ENCODE measurements around the gene LRBA. TPM values are rescaled to one million over a fixed set of nuclear protein-coding genes. Genes with fewer than 3 reads are reported as not detected.

Gene LRBA
- total RNA-seq, 1 experiment from 2014 or later: 55.3 TPM

DNA sequence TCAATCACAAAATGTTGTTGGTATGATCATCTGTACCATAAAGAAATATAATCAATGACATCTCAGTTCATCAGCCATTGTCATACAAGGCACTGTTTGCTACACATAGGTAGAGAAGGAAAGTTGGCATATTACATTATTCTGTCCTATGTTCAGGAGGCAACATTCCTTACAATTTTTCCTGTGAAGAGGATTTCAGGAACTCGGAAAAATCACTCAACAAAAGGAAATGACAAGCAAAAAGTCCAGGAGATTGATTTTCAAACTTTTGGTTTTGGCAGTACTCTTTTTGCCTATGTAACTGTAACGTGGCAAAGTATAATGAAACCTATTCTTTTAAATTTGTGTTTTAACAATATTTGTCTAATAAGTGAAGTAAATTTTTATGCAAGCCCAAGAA is 301.8 kb downstream of the LRBA start:
- H3K4me3 Mint-ChIP-seq: no peak overlapping the region
- H3K79me2 ChIP-seq (ENCODE audit: insufficient read depth, low read length): no peaks in the 10 kb centered on the region
- H3K14ac ChIP-seq (ENCODE audit: insufficient read depth, low read length): no peak overlapping the region
- no peak overlapping the region for H4K8ac ChIP-seq (replicated peaks; ENCODE audit: insufficient read length, low read depth, low read length)
- no peak overlapping the region for H2BK5ac ChIP-seq (ENCODE audit: insufficient read length, low read length)
- no peaks in the 10 kb centered on the region for H3K36me3 Mint-ChIP-seq (ENCODE audit: insufficient read depth in 1 of 3, low read depth in 3 of 3)
- H2BK20ac ChIP-seq (ENCODE audit: low read depth, low read length, poor library complexity, severe bottlenecking): no peak overlapping the region
- no peaks in the 10 kb centered on the region for H3K79me1 ChIP-seq (ENCODE audit: insufficient read depth, low read depth, low read length, poor library complexity, severe bottlenecking)
- no peak overlapping the region for H3K23ac ChIP-seq (ENCODE audit: insufficient read length, low read depth, low read length)
- TF ChIP-seq, protein P1, sequence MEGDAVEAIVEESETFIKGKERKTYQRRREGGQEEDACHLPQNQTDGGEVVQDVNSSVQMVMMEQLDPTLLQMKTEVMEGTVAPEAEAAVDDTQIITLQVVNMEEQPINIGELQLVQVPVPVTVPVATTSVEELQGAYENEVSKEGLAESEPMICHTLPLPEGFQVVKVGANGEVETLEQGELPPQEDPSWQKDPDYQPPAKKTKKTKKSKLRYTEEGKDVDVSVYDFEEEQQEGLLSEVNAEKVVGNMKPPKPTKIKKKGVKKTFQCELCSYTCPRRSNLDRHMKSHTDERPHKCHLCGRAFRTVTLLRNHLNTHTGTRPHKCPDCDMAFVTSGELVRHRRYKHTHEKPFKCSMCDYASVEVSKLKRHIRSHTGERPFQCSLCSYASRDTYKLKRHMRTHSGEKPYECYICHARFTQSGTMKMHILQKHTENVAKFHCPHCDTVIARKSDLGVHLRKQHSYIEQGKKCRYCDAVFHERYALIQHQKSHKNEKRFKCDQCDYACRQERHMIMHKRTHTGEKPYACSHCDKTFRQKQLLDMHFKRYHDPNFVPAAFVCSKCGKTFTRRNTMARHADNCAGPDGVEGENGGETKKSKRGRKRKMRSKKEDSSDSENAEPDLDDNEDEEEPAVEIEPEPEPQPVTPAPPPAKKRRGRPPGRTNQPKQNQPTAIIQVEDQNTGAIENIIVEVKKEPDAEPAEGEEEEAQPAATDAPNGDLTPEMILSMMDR (conservative IDR thresholded peaks at IDR 0.05): no peak
- no peak overlapping the region for H3K56ac ChIP-seq (ENCODE audit: insufficient read length, low read depth, low read length)
- no peak overlapping the region for H3K4me2 ChIP-seq (ENCODE audit: insufficient read depth, insufficient read length, low read length)
- no peak overlapping the region for H2BK120ac ChIP-seq (ENCODE audit: low read depth, low read length, poor library complexity, severe bottlenecking)
- no peaks in the 10 kb centered on the region for H3K9me3 ChIP-seq (ENCODE audit: control insufficient read depth, low read depth, low read length)
- no peak overlapping the region for H2AK5ac ChIP-seq (ENCODE audit: insufficient read length, low read length)
- H3K9ac ChIP-seq (ENCODE audit: extremely low read depth, insufficient read length, low read length): no peak overlapping the region
- H2AFZ ChIP-seq (ENCODE audit: low read length): no peak overlapping the region
- H4K5ac ChIP-seq (ENCODE audit: insufficient read length, low read depth, low read length): no peak overlapping the region
- no peaks in the 10 kb centered on the region for H3K23me2 ChIP-seq (ENCODE audit: insufficient read length, low read depth, low read length, poor library complexity, severe bottlenecking)
- H3K18ac ChIP-seq (ENCODE audit: insufficient read length, low read depth, low read length): no peak overlapping the region
- WGBS (ENCODE audit: extremely low coverage, insufficient read length, low lambda C conversion rate): no CpG with 5 or more reads among the region's 2 CpGs
- DNase-seq: no peak
- H3K27me3 Mint-ChIP-seq (ENCODE audit: low read depth): no peaks in the 10 kb centered on the region
- H3K27ac ChIP-seq (ENCODE audit: insufficient read length, low read depth, low read length): no peak overlapping the region
- H2BK12ac ChIP-seq (ENCODE audit: insufficient read length, low read depth, low read length): no peak overlapping the region
- no peaks in the 10 kb centered on the region for H3K9me3 Mint-ChIP-seq
- no peaks in the 10 kb centered on the region for H3K4me1 ChIP-seq (ENCODE audit: insufficient read depth, low read length)
- no peaks in the 10 kb centered on the region for H4K20me1 ChIP-seq (ENCODE audit: control insufficient read depth, insufficient read depth, insufficient read length)
- no peaks in the 10 kb centered on the region for H3K27me3 ChIP-seq (ENCODE audit: insufficient read depth, low read length)
- H3T11ph ChIP-seq (ENCODE audit: low read length): no peak overlapping the region
- H3K4me1 Mint-ChIP-seq: no peaks in the 10 kb centered on the region
- H4K91ac ChIP-seq (ENCODE audit: insufficient read length, low read depth, low read length): no peak overlapping the region
- H2BK15ac ChIP-seq (ENCODE audit: low read depth, low read length): no peak overlapping the region
- H3K4ac ChIP-seq (ENCODE audit: low read depth, low read length): no peak overlapping the region
- no peak overlapping the region for H3K27ac Mint-ChIP-seq
